ENCODE data around the gene MSH2. TPM values are rescaled to one million over a fixed set of nuclear protein-coding genes. Genes with fewer than 3 reads are reported as not detected.
"Not testable (repeated sequence)": the region's sequence is repeated elsewhere in the genome, so short reads cannot be mapped to it uniquely, and the experiment has no call there.

MSH2 gene
- total RNA-seq, 1 donor from 2014 or later = 63.3 TPM

DNA sequence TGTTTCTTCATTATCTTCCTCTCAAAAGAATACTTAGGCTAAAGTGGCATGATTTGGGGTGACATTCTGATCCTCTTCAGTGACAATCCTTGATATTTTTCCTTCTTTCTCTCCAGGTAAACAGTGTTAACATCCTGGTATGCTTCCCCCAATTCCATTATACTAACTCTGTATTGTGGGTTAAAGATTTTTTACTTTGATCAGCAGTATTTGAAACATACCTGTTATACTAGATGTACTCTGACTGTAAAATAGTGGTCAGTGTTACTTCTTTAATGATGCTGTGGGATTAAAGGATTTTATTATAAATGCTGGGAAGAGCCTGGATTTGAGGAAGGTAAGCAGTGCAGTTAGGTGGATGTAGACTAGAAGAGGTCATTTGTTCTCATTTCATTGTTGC lies 48.8 kb downstream of the MSH2 start:
- H3K27me3 Mint-ChIP-seq = no peaks in the 10 kb centered on the region
- TF ChIP-seq CTCF (IDR thresholded peaks at IDR 0.05; ENCODE audit: unreplicated experiment) = no peak

DNA sequence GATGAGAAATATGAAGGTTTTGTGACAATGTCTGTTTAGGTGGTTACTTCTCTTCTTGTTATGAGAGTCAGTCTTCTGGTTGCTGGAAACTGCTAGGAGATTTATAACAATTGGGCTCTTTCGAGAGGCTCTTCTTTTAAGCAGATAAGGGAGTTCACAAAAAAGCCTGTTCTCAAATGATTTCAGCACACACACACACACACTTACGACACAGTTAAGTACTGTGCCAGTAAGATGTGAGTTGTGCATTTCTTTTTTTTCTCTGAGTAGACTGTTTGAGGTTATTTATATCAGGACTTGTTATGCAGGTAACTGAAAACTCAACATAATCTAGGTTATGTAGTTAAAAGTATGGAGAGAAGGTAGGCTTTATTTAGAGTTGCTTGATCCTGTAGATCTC lies 49.8 kb downstream of the MSH2 start:
- H3K4me1 Mint-ChIP-seq (ENCODE audit: low read depth) = no peaks in the 10 kb centered on the region
- no peaks in the 10 kb centered on the region for H3K9me3 Mint-ChIP-seq (ENCODE audit: low read depth)
- TF ChIP-seq CTCF (IDR thresholded peaks at IDR 0.05; ENCODE audit: unreplicated experiment) = no peak
- peaks cover 21% of the 10 kb centered on the region for H3K36me3 Mint-ChIP-seq (ENCODE audit: insufficient read depth)
- H3K27ac Mint-ChIP-seq = no peak overlapping the region
- H3K27me3 Mint-ChIP-seq = no peaks in the 10 kb centered on the region
- no peak overlapping the region for H3K4me3 Mint-ChIP-seq (ENCODE audit: low read depth)
- DNase-seq (ENCODE audit: low spot score, unreplicated experiment) = no peak

More for the DNA sequence above, 48.8 kb downstream of the MSH2 start:
- DNase-seq (ENCODE audit: low spot score, unreplicated experiment) = no peak
- Mint-ChIP-seq H3K9me3 (ENCODE audit: low read depth) (no peaks in the 10 kb centered on the region), H3K4me1 (ENCODE audit: low read depth) (no peaks in the 10 kb centered on the region), H3K36me3 (ENCODE audit: insufficient read depth) (peaks cover 18% of the 10 kb centered on the region), H3K4me3 (ENCODE audit: low read depth) (no peak overlapping the region), H3K27ac (no peak overlapping the region)

- H3K27ac Mint-ChIP-seq; H3K4me1 Mint-ChIP-seq (ENCODE audit: low read depth); H3K9me3 Mint-ChIP-seq (ENCODE audit: low read depth); H3K27me3 Mint-ChIP-seq; H3K4me3 Mint-ChIP-seq (ENCODE audit: low read depth); DNase-seq (ENCODE audit: low spot score, unreplicated experiment): not testable (repeated sequence)
- H3K36me3 Mint-ChIP-seq (ENCODE audit: insufficient read depth) = peaks cover 23% of the 10 kb centered on the region
These were observed 51.9 kb downstream of the MSH2 start for GRCh38 chr2:47454818-47455217.

- no peak overlapping the region for H3K27ac Mint-ChIP-seq
- H3K4me1 Mint-ChIP-seq (ENCODE audit: low read depth) = peaks cover 2% of the 10 kb centered on the region
- no peak for TF ChIP-seq CTCF (IDR thresholded peaks at IDR 0.05; ENCODE audit: unreplicated experiment)
- peaks cover 24% of the 10 kb centered on the region for H3K36me3 Mint-ChIP-seq (ENCODE audit: insufficient read depth)
- no peak overlapping the region for H3K4me3 Mint-ChIP-seq (ENCODE audit: low read depth)
- no peak for DNase-seq (ENCODE audit: low spot score, unreplicated experiment)
- no peaks in the 10 kb centered on the region for H3K27me3 Mint-ChIP-seq
- H3K9me3 Mint-ChIP-seq (ENCODE audit: low read depth) = no peaks in the 10 kb centered on the region
These were observed 52.5 kb downstream of the MSH2 start for GRCh38 chr2:47455411-47455810.

- Mint-ChIP-seq H3K36me3 (ENCODE audit: insufficient read depth) (peaks cover 22% of the 10 kb centered on the region), H3K9me3 (ENCODE audit: low read depth) (no peaks in the 10 kb centered on the region), H3K27me3 (no peaks in the 10 kb centered on the region), H3K27ac (no peak overlapping the region), H3K4me3 (ENCODE audit: low read depth) (no peak overlapping the region), H3K4me1 (ENCODE audit: low read depth) (peaks cover 2% of the 10 kb centered on the region)
- DNase-seq (ENCODE audit: low spot score, unreplicated experiment) = no peak
- TF ChIP-seq CTCF (IDR thresholded peaks at IDR 0.05; ENCODE audit: unreplicated experiment) = no peak
These were observed 53.9 kb downstream of the MSH2 start for GRCh38 chr2:47456851-47457250.

DNA sequence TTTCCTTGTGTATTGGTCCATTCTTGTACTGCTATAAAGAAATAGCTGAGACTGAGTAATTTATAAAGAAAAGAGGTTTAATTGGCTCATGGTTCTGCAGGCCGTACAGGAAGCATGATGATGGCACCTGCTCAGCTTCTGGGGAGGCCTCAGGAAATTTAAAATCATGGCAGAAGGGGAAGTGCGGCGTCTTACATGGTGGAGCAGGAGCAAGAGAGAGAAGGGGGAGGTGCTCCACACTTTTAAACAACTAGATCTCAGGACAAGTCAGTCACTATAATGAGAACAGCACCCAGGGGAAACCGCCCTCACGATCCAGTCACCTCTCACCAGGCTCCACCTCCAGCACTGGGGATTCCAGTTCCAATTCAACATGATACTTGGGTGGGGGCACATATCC lies 54.3 kb downstream of the MSH2 start:
- DNase-seq (ENCODE audit: low spot score, unreplicated experiment) = no peak
- Mint-ChIP-seq H3K27me3 (no peaks in the 10 kb centered on the region), H3K4me1 (ENCODE audit: low read depth) (peaks cover 2% of the 10 kb centered on the region), H3K9me3 (ENCODE audit: low read depth) (no peaks in the 10 kb centered on the region), H3K36me3 (ENCODE audit: insufficient read depth) (peaks cover 23% of the 10 kb centered on the region), H3K4me3 (ENCODE audit: low read depth) (no peak overlapping the region), H3K27ac (no peak overlapping the region)
- TF ChIP-seq CTCF (IDR thresholded peaks at IDR 0.05; ENCODE audit: unreplicated experiment) = no peak
